AG09309 (cell line): ENCODE data around the gene CORO1C.

ENCODE experiments used
- DNase-seq: peaks from one replicate; pipeline ENCODE4 v3.0.0-alpha.2; 2010; ENCODE audit warnings: low read depth
- H3K4me3 ChIP-seq: 2 replicates; pipeline ENCODE4 v1.5.1; 2011; ENCODE audit warnings: mild to moderate bottlenecking, low read depth, low read length, moderate library complexity; ENCODE audit not compliant: control insufficient read depth
- TF ChIP-seq, protein P1 (sequence below): IDR thresholded peaks from 2 replicates; pipeline ENCODE4 v1.5.1; 2011; ENCODE audit warnings: mild to moderate bottlenecking, low read depth, low read length, inconsistent platforms; ENCODE audit not compliant: insufficient read depth, control insufficient read depth; ENCODE audit errors: missing control alignments

The CORO1C gene

DNA sequence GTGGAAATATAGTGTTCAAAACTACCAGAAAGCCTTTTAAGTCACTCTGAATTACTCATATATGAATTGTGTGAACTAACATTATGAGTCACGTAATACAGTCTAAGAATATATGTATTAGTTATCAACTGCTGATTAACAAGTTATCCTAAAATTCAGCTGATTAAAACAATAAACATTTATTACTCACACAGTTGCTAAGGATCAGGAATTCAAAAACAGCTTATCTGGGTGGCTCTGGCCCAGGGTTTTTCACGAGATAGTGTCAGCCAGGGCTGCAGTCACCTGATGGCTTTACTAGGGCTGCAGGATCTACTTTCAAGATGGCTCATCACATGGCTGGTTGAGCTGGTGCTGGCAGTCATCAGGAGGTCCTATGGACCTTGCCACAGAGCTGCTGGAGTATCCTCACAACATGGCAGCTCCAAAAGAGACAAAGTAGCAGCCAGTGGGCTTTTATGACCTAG is 36.5 kb downstream of the CORO1C start:
- no peak overlapping the region for H3K4me3 ChIP-seq
- TF ChIP-seq, protein P1, sequence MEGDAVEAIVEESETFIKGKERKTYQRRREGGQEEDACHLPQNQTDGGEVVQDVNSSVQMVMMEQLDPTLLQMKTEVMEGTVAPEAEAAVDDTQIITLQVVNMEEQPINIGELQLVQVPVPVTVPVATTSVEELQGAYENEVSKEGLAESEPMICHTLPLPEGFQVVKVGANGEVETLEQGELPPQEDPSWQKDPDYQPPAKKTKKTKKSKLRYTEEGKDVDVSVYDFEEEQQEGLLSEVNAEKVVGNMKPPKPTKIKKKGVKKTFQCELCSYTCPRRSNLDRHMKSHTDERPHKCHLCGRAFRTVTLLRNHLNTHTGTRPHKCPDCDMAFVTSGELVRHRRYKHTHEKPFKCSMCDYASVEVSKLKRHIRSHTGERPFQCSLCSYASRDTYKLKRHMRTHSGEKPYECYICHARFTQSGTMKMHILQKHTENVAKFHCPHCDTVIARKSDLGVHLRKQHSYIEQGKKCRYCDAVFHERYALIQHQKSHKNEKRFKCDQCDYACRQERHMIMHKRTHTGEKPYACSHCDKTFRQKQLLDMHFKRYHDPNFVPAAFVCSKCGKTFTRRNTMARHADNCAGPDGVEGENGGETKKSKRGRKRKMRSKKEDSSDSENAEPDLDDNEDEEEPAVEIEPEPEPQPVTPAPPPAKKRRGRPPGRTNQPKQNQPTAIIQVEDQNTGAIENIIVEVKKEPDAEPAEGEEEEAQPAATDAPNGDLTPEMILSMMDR: no peak
- no peak for DNase-seq

DNA sequence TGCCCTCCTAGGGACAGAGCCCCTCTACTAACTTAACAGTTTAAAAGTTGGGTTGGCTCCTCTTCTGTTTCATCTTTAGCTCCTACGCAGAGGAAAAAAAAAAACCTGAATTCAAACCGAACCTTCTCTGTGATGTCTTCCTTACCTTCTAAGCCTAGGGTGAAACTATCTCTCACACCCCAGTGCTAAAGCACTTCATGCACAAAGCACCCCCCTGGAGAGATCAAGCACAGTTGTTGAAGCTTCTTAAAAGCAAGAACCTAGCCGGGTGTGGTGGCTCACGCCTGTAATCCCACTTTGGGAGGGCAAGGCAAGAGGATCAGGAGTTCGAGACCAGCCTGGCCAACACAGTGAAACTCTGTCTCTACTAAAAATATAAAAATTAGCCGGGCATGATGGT is 37.6 kb downstream of the CORO1C start:
- no peak for DNase-seq
- no peak overlapping the region for H3K4me3 ChIP-seq
- TF ChIP-seq, protein P1: no peak

DNA sequence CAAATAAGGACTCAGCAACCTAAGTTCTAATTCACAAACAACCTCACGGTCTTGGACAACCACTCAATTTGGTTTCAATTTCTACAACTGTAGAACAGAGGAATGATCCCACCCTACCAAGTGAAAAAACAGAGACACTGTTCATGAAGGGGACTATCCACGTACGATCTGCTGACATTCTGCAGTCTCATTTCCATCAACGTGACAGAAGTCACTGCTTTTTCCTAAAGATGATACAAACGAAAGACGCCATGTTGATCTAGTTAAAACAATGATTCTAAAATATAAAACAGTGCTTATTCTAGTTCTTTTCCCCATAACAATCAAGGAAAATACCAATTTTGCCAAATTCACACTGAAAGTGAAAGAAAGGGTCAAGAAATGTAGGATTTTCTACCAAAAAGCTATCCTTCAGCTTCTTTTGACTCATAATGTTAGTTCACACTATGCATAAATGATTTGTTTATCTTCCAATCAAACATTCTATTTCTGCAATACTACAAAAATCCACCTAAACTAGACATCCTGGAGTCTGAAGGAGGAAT is 38.1 kb downstream of the CORO1C start:
- no peak for DNase-seq
- no peak overlapping the region for H3K4me3 ChIP-seq
- TF ChIP-seq, protein P1: no peak

- TF ChIP-seq, protein P1: no peak
Observed at GRCh38 chr12:108691998-108692808, 39.1 kb downstream of the CORO1C start.

GRCh38 chr12:108691175-108691997 is 39.9 kb downstream of the CORO1C start:
- TF ChIP-seq, protein P1: peak; percentile 38
- peak; percentile 98 for DNase-seq
- peak overlapping the region; percentile 32 for H3K4me3 ChIP-seq

More at GRCh38 chr12:108691998-108692808, 39.1 kb downstream of the CORO1C start:
- no peak overlapping the region for H3K4me3 ChIP-seq
- no peak for DNase-seq

DNA sequence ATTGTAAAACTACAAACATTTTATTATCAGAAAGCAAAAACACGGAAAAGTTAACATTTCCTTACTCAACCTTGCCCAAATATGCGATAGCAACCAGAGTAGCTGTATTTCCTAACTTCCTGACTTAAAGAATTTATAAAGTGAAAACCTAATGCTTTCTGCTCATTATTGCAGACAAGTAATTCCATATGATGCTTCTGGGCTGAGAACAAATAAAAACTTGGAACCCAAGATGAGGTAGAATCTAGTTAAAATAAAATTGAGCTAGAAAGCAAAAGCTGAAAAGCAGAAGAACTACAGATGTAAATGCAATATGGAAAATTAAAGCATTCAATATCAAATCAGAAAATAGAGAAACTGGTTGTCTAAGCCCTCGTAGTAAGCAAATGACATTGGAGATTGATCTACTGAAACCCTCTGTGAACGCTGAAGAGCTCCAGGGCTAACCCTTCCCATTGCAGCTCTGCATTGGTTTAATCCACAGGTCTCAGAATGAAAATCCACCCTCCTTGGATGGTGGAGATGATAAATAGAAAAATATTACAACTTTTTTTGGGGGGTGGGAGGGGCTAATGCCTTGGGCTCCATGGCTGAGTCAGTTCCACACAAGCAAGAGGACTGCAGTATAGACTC is 40.7 kb downstream of the CORO1C start:
- TF ChIP-seq, protein P1: no peak
- DNase-seq: no peak

More for the DNA sequence above, 40.7 kb downstream of the CORO1C start:
- H3K4me3 ChIP-seq: peak overlapping the region; percentile 32
